OCI-LY7 (cell line): ENCODE results near the gene CYP2D6. TPM values are rescaled to one million over a fixed set of nuclear protein-coding genes. Genes with fewer than 3 reads are reported as not detected.
"Not testable (repeated sequence)": the region's sequence is repeated elsewhere in the genome, so short reads cannot be mapped to it uniquely, and the experiment has no call there.

Source experiments
- BruUV-seq: library from RNA; stranded (reverse); fragments of 400-500 nt; replicated peaks from 2 replicates; lab custom pipeline; 2021; lab: Mats Ljungman, UMichigan
- CTCF ChIA-PET: fragments of 300-600 bp; sonication (Branson Sonifier 250); formaldehyde crosslinking; loops from one replicate; lab custom pipeline; 2022; ENCODE audit warnings: antibody characterized with exemption; ENCODE audit not compliant: unreplicated experiment; lab: Charles Lee
- POLR2A ChIA-PET: fragments of 300-600 bp; sonication (Branson Sonifier 250); formaldehyde crosslinking; loops from one replicate; lab custom pipeline; 2022; ENCODE audit warnings: antibody characterized with exemption; lab: Charles Lee
- DNase-seq: peaks from one replicate; pipeline ENCODE4 v3.0.0-alpha.2; 2015; ENCODE audit warnings: low spot score
- H2AFZ ChIP-seq: fragments of 200-600 bp; sonication (generic), shearing (Covaris generic); 2 replicates; pipeline ENCODE4 v1.6.1; 2014; ENCODE audit warnings: mild to moderate bottlenecking, antibody characterized with exemption, low read length, moderate library complexity
- H3K27ac ChIP-seq: fragments of 200-600 bp; sonication (generic); 2 replicates; pipeline ENCODE4 v1.5.1; 2014; ENCODE audit warnings: mixed run types, low read depth, mild to moderate bottlenecking, moderate library complexity, low read length, inconsistent platforms; ENCODE audit not compliant: poor library complexity, severe bottlenecking
- H3K36me3 ChIP-seq: fragments of 200-600 bp; sonication (generic); 2 replicates; pipeline ENCODE4 v1.6.1; 2014; ENCODE audit warnings: mild to moderate bottlenecking, antibody characterized with exemption, low read length, moderate library complexity, mixed read lengths; ENCODE audit not compliant: insufficient read depth
- H3K4me1 ChIP-seq: fragments of 200-600 bp; sonication (generic); 2 replicates; pipeline ENCODE4 v1.5.1; 2014; ENCODE audit warnings: mild to moderate bottlenecking, low read length; ENCODE audit not compliant: insufficient read depth, poor library complexity, severe bottlenecking
- H3K4me2 ChIP-seq: fragments of 200-600 bp; sonication (generic); 2 replicates; pipeline ENCODE4 v1.6.1; 2014; ENCODE audit warnings: mild to moderate bottlenecking, low read length
- H3K4me3 ChIP-seq: fragments of 200-600 bp; sonication (generic); 2 replicates; pipeline ENCODE4 v1.5.1; 2014; ENCODE audit warnings: mild to moderate bottlenecking, low read depth, low read length; ENCODE audit not compliant: poor library complexity, severe bottlenecking
- H3K79me2 ChIP-seq: fragments of 200-600 bp; sonication (generic); 2 replicates; pipeline ENCODE4 v1.6.1; 2016; ENCODE audit warnings: low read depth, mild to moderate bottlenecking, low read length, moderate library complexity, mixed read lengths; ENCODE audit not compliant: insufficient read depth
- H3K9me2 ChIP-seq: fragments of 200-600 bp; sonication (generic); 2 replicates; pipeline ENCODE4 v1.6.1; 2016; ENCODE audit warnings: mild to moderate bottlenecking, low read length, mixed read lengths; ENCODE audit not compliant: insufficient read depth
- H3K9me3 ChIP-seq: fragments of 200-600 bp; sonication (generic); 2 replicates; pipeline ENCODE4 v1.6.1; 2014; ENCODE audit warnings: mild to moderate bottlenecking, mixed run types, low read length, mixed read lengths
- H4K20me1 ChIP-seq: fragments of 200-600 bp; sonication (generic); 2 replicates; pipeline ENCODE4 v1.6.1; 2014; ENCODE audit warnings: mild to moderate bottlenecking, antibody characterized with exemption, low read length, moderate library complexity, mixed read lengths; ENCODE audit not compliant: insufficient read depth
- CTCF ChIP-seq: fragments of 200-600 bp; sonication (generic); conservative IDR thresholded peaks from 2 replicates; pipeline ENCODE4 v1.5.1; 2014; ENCODE audit warnings: mild to moderate bottlenecking, antibody characterized with exemption, low read length, moderate library complexity, mixed read lengths
- EZH2phosphoT487 ChIP-seq: fragments of 200-600 bp; sonication (generic); IDR thresholded peaks from 2 replicates; pipeline ENCODE4 v1.6.1; 2018; ENCODE audit warnings: low read depth, borderline replicate concordance, mild to moderate bottlenecking, mixed run types, antibody characterized with exemption, low read length, moderate library complexity, mixed read lengths
- intact Hi-C: fragments of 100-400 bp; cut with micrococcal nuclease; formaldehyde crosslinking; loops from one replicate; pipeline ENCODE4 v1.10.0; 2022; ENCODE audit not compliant: unreplicated experiment
- total RNA-seq, 2 experiments: library from RNA; depleted of rRNA in 1 of 2; stranded (reverse); fragments of >200 nt in 1 of 2; shearing (Covaris generic) in 1 of 2; gene quantifications; 2 replicates each; pipeline ENCODE4 v1.2.3, GENCODE V29; 2014 to 2022

The CYP2D6 gene
- total RNA-seq, 2 experiments from 2014 or later, result 3.0 to 4.1 TPM

GRCh38 chr22:42151924-42152635 is 21.5 kb upstream of the CYP2D6 start:
- POLR2A ChIA-PET, result no interaction called here
- BruUV-seq, result no TSS peak
- intact Hi-C loops, result no loop called here
- H4K20me1 ChIP-seq, result no peaks in the 10 kb centered on the region
- CTCF ChIA-PET, result no interaction called here
- H3K36me3 ChIP-seq, result peaks cover 24% of the 10 kb centered on the region; the same call in 1 of the 2 replicates
- H3K9me2 ChIP-seq, result no peaks in the 10 kb centered on the region
- TF ChIP-seq CTCF, result no peak
- TF ChIP-seq EZH2phosphoT487, result no peak
- no peaks in the 10 kb centered on the region for H3K4me1 ChIP-seq
- no peak overlapping the region for H3K4me3 ChIP-seq
- H2AFZ ChIP-seq, result no peak overlapping the region
- DNase-seq, result no peak
- H3K4me2 ChIP-seq, result no peak overlapping the region
- H3K79me2 ChIP-seq, result no peaks in the 10 kb centered on the region
- no peak overlapping the region for H3K27ac ChIP-seq
- no peaks in the 10 kb centered on the region for H3K9me3 ChIP-seq

- Histone ChIP-seq H3K4me3 (no peak overlapping the region), H3K36me3 (peaks cover 17% of the 10 kb centered on the region; the same call in 1 of the 2 replicates), H3K9me3 (no peaks in the 10 kb centered on the region), H3K27ac (no peak overlapping the region), H3K4me1 (no peaks in the 10 kb centered on the region), H4K20me1 (no peaks in the 10 kb centered on the region), H3K79me2 (no peaks in the 10 kb centered on the region), H3K9me2 (no peaks in the 10 kb centered on the region), H3K4me2 (no peak overlapping the region), H2AFZ (no peak overlapping the region)
- POLR2A ChIA-PET, result no interaction called here
- CTCF ChIA-PET, result no interaction called here
- no peak for DNase-seq
- TF ChIP-seq CTCF, result no peak
- TF ChIP-seq EZH2phosphoT487, result no peak
- BruUV-seq, result no TSS peak
- intact Hi-C loops, result no loop called here
These were observed 20.3 kb upstream of the CYP2D6 start for GRCh38 chr22:42150727-42151590.

- H3K79me2 ChIP-seq, H3K27ac ChIP-seq, BruUV-seq, H3K4me1 ChIP-seq, CTCF ChIA-PET, H3K36me3 ChIP-seq, intact Hi-C loops, H4K20me1 ChIP-seq, H3K9me3 ChIP-seq, H3K4me3 ChIP-seq, H2AFZ ChIP-seq, POLR2A ChIA-PET, DNase-seq, H3K9me2 ChIP-seq, H3K4me2 ChIP-seq: not testable (repeated sequence)
These were observed 19.2 kb upstream of the CYP2D6 start for GRCh38 chr22:42149798-42150197.
